RWPE2 (cell line): ENCODE results near the gene ACKR4.

ENCODE experiments used
- ATAC-seq: fragments of 200-7000 bp; cut with Tn5 transposase; 3 replicates; pipeline ENCODE4 v1.9.1; 2021; ENCODE audit warnings: low read depth
- DNase-seq: peaks from one replicate; pipeline ENCODE4 v3.0.0-alpha.2; 2020; ENCODE audit warnings: low spot score
- H3K27ac ChIP-seq: fragments of 450-650 bp; 2 replicates; pipeline ENCODE4 v1.5.1; 2017; ENCODE audit warnings: mild to moderate bottlenecking; ENCODE audit not compliant: poor library complexity, severe bottlenecking
- H3K27me3 ChIP-seq: fragments of 250-450 bp; sonication (Bioruptor Pico); 2 replicates; pipeline ENCODE4 v1.5.1; 2021; ENCODE audit warnings: mild to moderate bottlenecking, moderate library complexity; ENCODE audit not compliant: insufficient read depth, poor library complexity, severe bottlenecking
- H3K36me3 ChIP-seq: fragments of 250-450 bp; sonication (Bioruptor Pico); 2 replicates; pipeline ENCODE4 v1.5.1; 2020; ENCODE audit warnings: low read depth, mild to moderate bottlenecking, moderate library complexity
- H3K4me1 ChIP-seq: fragments of 250-450 bp; sonication (Bioruptor Pico); 2 replicates; pipeline ENCODE4 v1.5.1; 2021; ENCODE audit warnings: mild to moderate bottlenecking, moderate library complexity; ENCODE audit not compliant: insufficient read depth, poor library complexity, severe bottlenecking
- H3K4me3 ChIP-seq: fragments of 250-450 bp; sonication (Bioruptor Pico); 2 replicates; pipeline ENCODE4 v1.5.1; 2021; ENCODE audit warnings: mild to moderate bottlenecking, moderate library complexity; ENCODE audit not compliant: severe bottlenecking
- H3K9me3 ChIP-seq: fragments of 250-450 bp; sonication (Bioruptor Pico); 2 replicates; pipeline ENCODE4 v1.5.1; 2021; ENCODE audit warnings: mild to moderate bottlenecking, moderate library complexity; ENCODE audit not compliant: severe bottlenecking
- CTCF ChIP-seq: fragments of 450-650 bp; IDR thresholded peaks from one replicate; pipeline ENCODE4 v1.5.1; 2017; ENCODE audit warnings: mild to moderate bottlenecking, moderate library complexity; ENCODE audit not compliant: poor library complexity, severe bottlenecking

ACKR4 gene

GRCh38 chr3:132561003-132561402 is 36.1 kb upstream of the ACKR4 start:
- no peak for DNase-seq
- ATAC-seq = no peak

GRCh38 chr3:132563420-132564069 is 33.5 kb upstream of the ACKR4 start:
- TF ChIP-seq CTCF = no peak
- Histone ChIP-seq H3K27ac (no peak overlapping the region), H3K4me3 (no peak overlapping the region), H3K36me3 (peaks cover 4% of the 10 kb centered on the region; the same call in 1 of the 2 replicates), H3K9me3 (no peaks in the 10 kb centered on the region), H3K27me3 (no peaks in the 10 kb centered on the region), H3K4me1 (no peaks in the 10 kb centered on the region)
- DNase-seq (no peak), ATAC-seq (no peak)

More at GRCh38 chr3:132561003-132561402, 36.1 kb upstream of the ACKR4 start:
- Histone ChIP-seq H3K4me1 (no peaks in the 10 kb centered on the region), H3K27me3 (no peaks in the 10 kb centered on the region), H3K36me3 (peaks cover 4% of the 10 kb centered on the region; the same call in 1 of the 2 replicates), H3K4me3 (no peak overlapping the region), H3K9me3 (no peaks in the 10 kb centered on the region), H3K27ac (no peak overlapping the region)
- TF ChIP-seq CTCF = no peak

DNA sequence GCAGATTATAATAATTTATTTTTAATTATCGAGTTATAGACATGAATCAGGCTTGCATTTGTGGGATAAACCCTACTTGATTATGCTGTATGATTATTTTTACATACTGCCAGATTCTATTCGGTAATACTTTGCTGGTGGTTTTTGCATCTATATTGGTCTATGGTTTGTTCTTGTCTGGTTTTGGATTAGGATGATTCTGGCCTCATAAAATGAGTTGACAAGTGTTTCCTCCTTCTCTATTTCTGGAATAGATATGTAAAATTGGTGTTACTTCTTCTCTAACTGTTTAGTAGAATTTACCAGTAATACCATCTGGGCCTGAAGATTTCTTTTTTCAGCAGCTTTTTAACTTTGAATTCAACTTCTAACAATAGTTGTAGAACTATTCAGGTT is 33.0 kb upstream of the ACKR4 start:
- H3K9me3 ChIP-seq = no peaks in the 10 kb centered on the region
- no peak overlapping the region for H3K27ac ChIP-seq
- TF ChIP-seq CTCF = no peak
- DNase-seq = no peak
- H3K4me3 ChIP-seq = no peak overlapping the region
- no peaks in the 10 kb centered on the region for H3K4me1 ChIP-seq
- peaks cover 4% of the 10 kb centered on the region; the same call in 1 of the 2 replicates for H3K36me3 ChIP-seq
- H3K27me3 ChIP-seq = no peaks in the 10 kb centered on the region
- ATAC-seq = no peak

DNA sequence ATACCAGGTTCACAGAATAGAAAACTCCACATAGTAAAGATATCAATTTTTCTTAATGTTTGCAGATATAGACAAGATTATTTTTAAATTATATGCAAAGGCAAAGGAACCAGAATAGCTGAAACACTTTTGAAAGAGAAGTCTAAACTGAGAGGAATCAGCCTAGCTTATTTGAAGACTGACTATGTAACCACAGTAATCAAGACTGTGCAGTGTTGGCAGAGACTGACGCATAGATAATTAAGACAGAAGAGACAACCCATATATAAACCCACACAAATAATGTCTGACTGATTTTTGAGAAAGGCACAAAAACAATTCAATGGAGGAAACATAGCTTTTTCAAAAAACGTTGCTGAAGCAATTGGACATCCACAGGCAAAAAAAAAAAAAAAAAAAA is 28.6 kb upstream of the ACKR4 start:
- Histone ChIP-seq H3K36me3 (peaks cover 5% of the 10 kb centered on the region; the same call in 1 of the 2 replicates), H3K4me1 (no peaks in the 10 kb centered on the region), H3K9me3 (no peaks in the 10 kb centered on the region), H3K27ac (no peak overlapping the region), H3K4me3 (no peak overlapping the region), H3K27me3 (no peaks in the 10 kb centered on the region)
- no peak for TF ChIP-seq CTCF
- no peak for ATAC-seq
- DNase-seq = no peak

DNA sequence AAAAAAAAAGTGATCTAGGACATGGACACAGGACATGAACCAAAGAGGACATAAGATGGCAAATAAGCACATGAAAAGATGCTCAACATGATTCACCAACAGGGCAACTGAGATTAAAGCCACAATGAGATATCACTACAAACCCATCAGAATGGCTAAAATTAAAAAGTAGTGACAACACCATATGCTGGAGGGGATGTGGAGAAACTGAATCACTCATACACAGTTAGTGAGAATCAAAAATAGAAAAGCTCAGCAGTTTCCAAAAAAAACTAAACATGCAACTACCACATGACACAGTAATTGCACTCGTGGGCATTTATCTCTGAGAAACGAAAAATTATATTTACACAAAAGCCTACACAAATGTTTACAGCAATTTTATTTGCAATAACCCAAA is 27.9 kb upstream of the ACKR4 start:
- Histone ChIP-seq H3K4me1 (no peaks in the 10 kb centered on the region), H3K27ac (no peak overlapping the region), H3K27me3 (no peaks in the 10 kb centered on the region), H3K4me3 (no peak overlapping the region), H3K9me3 (no peaks in the 10 kb centered on the region), H3K36me3 (peaks cover 5% of the 10 kb centered on the region; the same call in 1 of the 2 replicates)
- TF ChIP-seq CTCF = no peak
- ATAC-seq (no peak), DNase-seq (no peak)
